HG03045 (cell line): ENCODE data around the gene KRT7.

ENCODE experiments used
- ATAC-seq: cut with Tn5 transposase; IDR thresholded peaks from one replicate; pipeline ENCODE4 v1.9.1; 2021; ENCODE audit warnings: mild to moderate bottlenecking, moderate library complexity; ENCODE audit not compliant: unreplicated experiment

KRT7 gene

GRCh38 chr12:52199294-52199919, 33.6 kb upstream of the KRT7 start:
- ATAC-seq, result no peak

- no peak for ATAC-seq
Measured at GRCh38 chr12:52200086-52200780, 32.8 kb upstream of the KRT7 start.

DNA sequence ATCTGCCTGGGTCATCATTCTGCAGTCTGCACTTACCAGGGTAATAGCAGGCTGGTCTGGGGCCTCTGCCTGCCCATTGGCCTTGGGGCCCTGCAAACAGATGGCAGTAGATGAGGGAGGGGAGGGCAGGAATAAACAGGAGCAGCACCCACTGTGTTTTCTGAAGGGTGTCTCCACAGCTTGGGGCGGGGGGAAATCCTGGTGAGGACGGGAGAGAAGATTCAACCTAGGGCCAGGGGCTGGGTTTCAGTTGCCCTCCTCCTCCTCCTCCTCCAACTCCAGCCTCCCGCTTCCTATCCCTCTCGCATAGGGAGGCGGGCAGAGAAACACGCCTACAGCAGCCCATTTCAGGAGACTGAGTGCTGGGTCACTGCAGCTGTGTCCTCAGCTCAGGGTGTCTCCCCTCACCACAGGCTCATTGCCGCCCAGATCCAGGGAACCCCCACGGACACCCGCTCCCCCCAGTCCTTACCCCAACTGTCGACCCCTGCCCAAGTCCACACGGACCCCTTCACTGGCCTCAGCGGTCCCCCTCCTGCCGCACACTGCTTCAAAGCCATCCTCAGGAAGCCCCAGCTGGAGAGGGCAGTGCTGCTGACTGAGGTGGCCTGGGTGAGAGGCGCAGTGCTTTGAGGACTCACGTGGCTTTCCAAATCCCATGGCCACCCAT, 32.1 kb upstream of the KRT7 start:
- no peak for ATAC-seq

GRCh38 chr12:52201451-52201839, 31.6 kb upstream of the KRT7 start:
- ATAC-seq, result no peak

GRCh38 chr12:52202361-52203078, 30.5 kb upstream of the KRT7 start:
- no peak for ATAC-seq

- ATAC-seq, result no peak
Measured at GRCh38 chr12:52203079-52203921, 29.7 kb upstream of the KRT7 start.

- ATAC-seq, result no peak
Measured at GRCh38 chr12:52204095-52204930, 28.7 kb upstream of the KRT7 start.

GRCh38 chr12:52204931-52205505, 28.0 kb upstream of the KRT7 start:
- ATAC-seq, result no peak

GRCh38 chr12:52205612-52206303, 27.3 kb upstream of the KRT7 start:
- ATAC-seq, result no peak

GRCh38 chr12:52206304-52207040, 26.6 kb upstream of the KRT7 start:
- no peak for ATAC-seq

- ATAC-seq, result no peak
Measured at GRCh38 chr12:52207106-52207505, 25.9 kb upstream of the KRT7 start.

- ATAC-seq, result no peak
Measured at GRCh38 chr12:52207895-52208294, 25.1 kb upstream of the KRT7 start.

DNA sequence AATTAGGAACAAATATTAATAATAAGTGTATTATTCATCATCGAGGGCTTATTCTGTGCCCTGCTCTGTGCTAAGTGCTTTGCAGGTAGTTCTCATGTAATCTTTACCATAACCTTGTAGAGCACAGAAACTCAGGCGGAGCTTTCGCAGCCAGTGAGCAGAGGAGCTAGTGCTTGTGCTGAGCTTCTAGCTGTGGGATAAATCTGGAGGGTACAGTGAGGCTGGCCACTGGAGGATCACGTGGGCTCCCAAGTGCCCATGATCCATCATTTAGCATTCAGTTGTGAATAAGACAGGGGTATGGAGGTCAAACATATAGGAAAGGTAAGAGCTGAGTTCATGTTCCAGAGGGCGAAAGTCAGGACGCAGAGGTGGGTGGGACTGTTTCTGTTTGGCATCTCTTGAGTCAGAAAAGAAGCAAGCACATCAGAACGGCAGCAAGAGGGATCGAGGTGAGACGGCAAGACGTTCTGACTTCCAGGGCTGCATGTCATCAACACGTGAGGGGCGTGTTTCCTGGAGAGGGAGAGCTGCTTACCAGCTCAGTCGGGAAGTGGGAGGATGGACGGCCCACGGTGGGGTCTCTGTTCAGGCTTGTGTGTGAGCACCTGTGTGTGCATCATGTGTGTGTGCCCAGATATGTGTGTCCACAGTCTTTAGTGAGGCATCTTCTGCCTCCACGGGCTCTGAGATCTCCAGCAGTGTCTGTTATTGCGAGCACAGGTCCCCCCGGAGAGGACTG, 24.4 kb upstream of the KRT7 start:
- ATAC-seq, result no peak

DNA sequence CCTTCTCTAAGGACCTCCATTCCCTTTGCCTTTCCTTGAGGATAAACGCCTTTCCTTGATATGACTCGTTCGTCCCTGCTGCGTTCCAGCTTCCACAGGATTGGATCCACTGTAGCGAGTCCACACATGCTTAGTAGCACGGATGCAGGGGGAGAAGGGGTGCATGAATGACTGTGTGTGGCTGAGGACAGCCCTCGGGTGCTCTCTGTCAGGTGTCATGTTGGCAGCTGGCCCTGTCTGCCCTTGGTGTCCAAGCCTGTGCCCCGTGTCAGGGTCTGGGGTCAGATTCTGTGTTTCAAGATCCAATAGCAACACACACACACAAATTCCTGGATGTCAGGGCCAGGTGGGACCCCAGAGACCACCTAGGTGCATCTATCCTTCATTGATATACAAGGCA, 23.7 kb upstream of the KRT7 start:
- ATAC-seq, result no peak

DNA sequence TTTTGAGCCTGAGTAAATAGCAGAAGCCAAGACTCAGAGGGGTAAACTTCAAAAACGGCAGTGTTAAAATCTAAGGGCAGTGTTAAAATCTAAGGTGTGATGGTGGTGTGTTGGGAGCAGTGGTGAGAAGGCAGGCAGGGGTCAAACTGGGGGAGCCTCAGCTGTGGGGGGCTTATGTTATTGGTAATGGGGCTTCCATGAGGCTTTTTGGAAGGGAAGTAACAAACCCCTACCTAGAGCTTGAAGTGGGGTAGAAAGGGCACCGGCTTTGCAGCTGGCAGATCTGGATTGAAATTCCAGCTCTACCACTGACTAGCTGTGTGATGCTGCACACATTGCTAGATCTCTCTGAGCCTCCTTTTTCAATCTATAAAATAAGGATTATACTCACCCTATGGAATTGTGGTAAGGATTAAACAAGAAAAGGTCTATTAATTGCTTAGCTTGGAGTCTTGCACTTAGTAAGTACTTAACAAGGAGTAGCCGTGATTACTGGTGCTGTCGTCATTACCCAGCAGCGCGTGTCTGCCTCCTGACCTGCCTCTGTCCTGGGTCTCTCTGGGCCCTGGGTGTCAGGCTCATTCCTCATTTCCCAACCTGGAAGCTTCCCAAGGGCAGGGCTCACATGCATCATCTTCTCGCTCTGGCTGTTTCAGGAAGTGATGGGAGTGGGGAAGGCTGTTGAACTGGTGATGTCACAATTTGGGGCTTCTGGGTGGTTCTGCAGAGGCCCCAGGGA, 22.7 kb upstream of the KRT7 start:
- no peak for ATAC-seq

DNA sequence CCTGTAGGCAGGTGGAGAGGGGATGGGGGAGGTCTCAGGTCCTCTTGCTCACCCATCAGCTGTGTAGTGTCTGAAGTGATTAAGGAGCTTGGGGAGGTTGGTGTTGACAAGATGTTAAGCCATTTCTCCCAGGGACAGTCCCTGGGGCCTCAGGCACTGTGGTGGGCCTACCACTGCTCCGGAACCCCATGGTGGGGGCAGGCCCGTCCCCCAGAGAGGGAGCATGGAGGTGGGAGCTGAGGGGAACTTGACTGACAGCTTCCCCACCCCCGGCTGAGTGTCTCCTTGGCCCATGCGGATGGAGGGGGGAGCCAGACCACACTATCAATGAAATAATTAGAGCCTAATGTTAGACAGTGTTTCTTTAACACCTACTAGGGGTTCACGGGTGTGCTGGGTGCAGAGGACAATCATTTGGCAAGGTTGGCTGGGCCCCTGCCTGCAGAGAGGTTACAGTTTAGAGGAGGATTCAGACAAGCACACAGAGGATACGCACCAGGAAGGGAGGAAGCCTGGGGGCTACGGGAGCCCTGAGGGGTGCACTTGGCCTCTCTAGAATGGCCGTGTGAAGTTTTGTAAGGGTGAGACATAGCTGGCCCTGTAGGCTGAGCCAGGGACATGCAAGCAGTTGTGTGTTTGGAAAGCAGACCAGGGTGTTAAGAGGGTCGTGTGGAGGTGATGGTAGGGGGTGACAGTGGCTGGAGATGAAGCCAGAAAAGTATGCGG, 22.0 kb upstream of the KRT7 start:
- no peak for ATAC-seq
